HG03066 (cell line): ENCODE data around the gene TFDP3.

Experiments
- ATAC-seq: cut with Tn5 transposase; IDR thresholded peaks from one replicate; pipeline ENCODE4 v1.9.1; 2021; ENCODE audit warnings: low read depth; ENCODE audit not compliant: unreplicated experiment

Gene TFDP3

GRCh38 chrX:133218329-133218728, at the start of gene TFDP3:
Gene TFDP3, minus strand, starts transcription at chrX:133218354. Its CDS starts 95 bp downstream, at chrX:133218259.
- ATAC-seq, result no peak

DNA sequence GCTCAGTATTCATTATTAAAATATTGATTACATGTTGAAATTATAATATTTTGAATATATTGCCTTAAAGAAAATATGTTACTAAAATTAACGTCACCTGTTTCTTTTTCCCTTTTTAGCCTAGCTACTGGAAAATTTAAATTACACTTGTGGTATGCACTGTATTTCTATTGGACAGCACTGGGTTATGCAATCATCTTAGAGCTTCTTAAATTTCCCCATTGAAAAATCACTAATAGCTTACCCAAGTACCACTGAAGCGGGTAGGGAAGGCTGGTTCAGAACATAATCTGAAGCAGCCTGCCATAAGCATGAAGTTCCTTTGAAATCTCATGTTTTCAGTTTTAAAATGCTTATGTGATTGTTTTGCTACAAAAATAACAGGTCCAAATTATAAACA, 49.5 kb upstream of the TFDP3 start:
- no peak for ATAC-seq

DNA sequence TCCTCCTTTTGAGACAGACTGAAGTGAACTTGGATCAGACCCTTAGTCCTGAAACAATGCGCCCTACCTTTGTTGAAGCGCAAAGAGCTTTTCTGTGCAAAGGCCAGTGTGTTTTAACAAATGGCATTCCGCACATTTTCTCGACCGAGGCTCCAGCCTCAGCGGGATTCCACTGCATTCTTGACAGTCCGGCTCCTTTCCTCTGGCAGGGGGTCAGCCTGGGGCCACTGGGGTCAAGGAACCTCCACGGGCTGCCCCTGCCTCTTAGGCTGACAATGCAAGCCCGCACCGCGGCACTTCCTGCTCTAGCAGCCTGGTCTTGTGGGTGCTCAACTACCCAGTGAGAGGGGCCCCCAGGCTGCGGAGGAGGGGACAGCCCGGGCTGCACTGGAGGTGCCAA, 47.2 kb upstream of the TFDP3 start:
- ATAC-seq, result no peak

DNA sequence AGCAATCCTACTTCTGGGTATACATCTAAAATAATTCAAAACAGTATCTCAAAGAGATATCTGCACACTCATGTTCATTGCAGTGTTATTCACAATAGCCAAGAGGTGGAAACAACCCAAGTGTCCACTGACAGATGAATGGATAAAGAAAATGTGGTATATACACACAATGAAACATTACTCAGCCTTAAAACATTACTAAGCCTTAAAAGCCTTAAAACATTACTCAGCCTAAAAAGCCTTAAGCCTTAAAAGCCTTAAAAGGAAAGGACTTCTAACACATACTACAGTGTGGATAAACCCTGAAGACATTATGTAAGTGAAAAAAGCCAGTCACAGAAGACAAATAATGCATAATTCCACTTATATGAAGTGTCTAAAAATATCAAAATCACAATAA, 40.3 kb upstream of the TFDP3 start:
- ATAC-seq, result no peak

- ATAC-seq, result no peak
These were observed 36.5 kb upstream of the TFDP3 start for GRCh38 chrX:133254666-133255065.

- ATAC-seq, result no peak
These were observed 33.0 kb upstream of the TFDP3 start for GRCh38 chrX:133251204-133251603.

- ATAC-seq, result no peak
These were observed 32.3 kb upstream of the TFDP3 start for GRCh38 chrX:133250184-133251100.

GRCh38 chrX:133249266-133250058, 31.3 kb upstream of the TFDP3 start:
- no peak for ATAC-seq

DNA sequence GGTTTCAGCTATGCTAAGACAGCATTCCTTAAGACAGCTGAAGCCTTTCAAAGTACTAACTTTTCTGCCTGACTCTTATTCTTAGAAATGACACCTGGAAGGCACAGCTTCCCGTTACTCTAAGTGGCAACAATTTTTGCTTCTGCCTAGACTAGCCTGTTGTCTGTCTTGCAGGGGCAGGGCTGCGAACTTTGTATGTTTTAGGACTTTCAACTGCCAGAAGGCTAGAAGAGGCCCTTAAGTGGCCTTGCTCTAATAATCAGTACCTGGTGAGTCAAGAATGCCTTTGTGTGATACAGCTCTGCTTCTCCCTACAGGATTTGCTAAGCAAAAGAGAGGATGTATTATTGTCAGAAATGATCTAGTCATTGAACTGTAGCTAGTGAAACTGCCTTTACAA, 30.0 kb upstream of the TFDP3 start:
- ATAC-seq, result no peak

GRCh38 chrX:133246921-133247320, 28.8 kb upstream of the TFDP3 start:
- no peak for ATAC-seq

- no peak for ATAC-seq
These were observed 17.7 kb upstream of the TFDP3 start for GRCh38 chrX:133235830-133236229.

- ATAC-seq, result no peak
These were observed 14.2 kb upstream of the TFDP3 start for GRCh38 chrX:133232331-133232730.

- ATAC-seq, result no peak
These were observed 11.2 kb upstream of the TFDP3 start for GRCh38 chrX:133229361-133229760.

DNA sequence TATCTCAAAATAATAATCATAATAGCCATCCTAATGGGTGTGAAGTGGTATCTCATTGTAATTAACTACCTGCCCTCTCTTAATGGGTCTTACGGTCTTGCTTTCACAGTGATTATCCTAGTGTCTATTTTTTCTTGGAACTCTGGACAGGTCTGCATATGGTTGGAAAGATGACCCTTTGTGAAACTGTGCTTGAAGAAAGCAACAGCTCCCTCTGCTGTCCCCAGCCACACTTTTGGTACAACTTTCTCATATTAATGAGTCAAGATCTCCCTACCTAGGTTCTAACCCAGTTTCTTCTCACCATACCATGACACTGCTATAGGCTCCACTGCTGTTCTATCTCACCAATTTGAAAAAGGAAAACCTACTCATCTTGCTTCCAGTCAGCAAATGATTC, 2.4 kb downstream of the TFDP3 start:
- no peak for ATAC-seq

DNA sequence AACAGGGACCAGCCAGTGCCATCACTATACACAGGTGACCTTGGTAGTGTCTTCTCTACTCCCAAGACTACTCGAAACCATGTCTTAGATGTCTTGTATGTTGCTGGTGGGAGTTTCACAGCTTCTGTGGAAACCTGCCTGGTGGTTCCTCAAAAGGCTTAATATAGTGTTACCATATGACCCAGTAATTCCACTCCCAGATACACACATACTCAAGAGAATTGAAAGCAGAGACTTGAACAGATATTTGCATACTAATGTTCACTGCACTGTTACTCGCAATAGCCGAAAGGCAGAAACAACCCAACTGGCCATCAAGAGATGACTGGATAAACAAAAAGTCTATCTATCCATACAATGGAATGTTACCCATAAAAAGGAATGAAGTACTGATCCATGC, 3.1 kb downstream of the TFDP3 start:
- ATAC-seq, result no peak

DNA sequence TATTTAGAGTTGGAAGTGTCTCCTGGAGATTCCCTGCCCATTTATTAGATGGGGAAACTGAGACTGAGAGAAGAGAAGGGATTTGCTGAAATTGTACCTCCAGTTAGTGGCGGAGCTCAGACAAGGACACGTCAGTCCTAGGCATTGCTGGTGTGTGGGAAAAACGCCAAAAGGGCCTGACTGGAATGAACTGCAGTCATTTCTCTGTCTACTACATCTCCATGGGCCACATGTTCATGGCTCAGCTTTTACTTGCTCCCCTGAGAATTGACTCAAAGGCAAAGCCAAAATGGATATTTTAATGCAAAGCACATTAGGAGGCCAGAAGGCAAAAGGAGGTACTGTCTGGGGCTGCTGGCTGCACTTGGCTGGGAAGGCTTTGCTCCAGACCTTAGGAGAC, 3.9 kb downstream of the TFDP3 start:
- no peak for ATAC-seq

- no peak for ATAC-seq
These were observed 5.0 kb downstream of the TFDP3 start for GRCh38 chrX:133213117-133213516.

DNA sequence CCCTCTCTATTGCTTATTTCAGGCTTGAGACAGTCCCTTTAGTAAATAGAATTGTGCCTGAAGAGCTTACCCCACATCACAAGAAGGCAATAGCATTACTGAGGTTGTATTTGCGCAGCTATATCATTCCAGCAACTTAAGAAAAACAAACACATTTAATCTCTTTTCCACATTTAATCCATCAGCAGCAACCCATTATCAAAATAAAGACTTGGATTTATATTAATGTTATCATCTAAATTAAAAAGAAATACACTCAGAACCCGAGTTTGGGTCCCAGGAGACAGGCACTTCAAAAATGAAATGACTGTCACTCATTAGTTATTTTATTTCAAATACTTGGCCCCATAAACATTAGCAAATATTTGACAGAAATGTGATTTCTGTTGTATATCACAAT, 10.4 kb downstream of the TFDP3 start:
- ATAC-seq, result no peak

DNA sequence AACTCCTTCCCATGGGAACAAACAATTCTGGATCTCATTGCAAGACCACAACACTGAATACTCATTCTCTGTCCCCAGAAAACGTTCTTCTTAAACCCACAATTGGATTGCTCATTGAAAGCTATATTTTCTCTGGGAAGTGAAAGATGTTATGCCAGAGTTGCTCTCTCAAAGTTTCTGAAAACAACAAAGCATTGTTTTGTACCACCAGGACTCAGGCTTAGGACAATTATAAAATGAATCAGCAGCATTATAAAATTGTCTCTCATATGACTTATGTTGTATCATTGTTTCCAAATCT, 26.5 kb downstream of the TFDP3 start:
- ATAC-seq, result no peak

- no peak for ATAC-seq
These were observed 27.0 kb downstream of the TFDP3 start for GRCh38 chrX:133190877-133191738.

DNA sequence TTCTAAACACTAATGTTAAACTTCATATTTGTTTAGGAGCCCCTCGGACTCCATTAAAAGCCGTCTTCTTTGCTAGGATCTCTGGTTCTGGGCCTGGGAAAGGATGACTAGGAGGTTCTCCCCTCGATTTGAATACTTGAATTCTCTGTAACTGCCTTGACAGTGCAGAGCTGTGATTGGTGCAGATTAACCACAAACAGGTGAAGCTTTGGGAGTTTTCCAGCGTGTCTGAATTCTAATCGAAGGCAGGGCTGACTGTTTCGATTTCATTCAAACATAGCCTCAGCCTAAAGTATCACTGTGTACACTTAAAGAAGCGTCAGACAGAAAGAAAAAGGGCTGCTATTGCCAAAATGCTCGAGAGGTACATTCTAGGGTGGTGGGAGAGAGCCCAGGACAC, 29.0 kb downstream of the TFDP3 start:
- ATAC-seq, result no peak
